Nephron (organoid): ENCODE measurements around the gene CPT1A.

Experiments
- H3K27ac Mint-ChIP-seq, 3 experiments: 2 replicates each; pipeline ENCODE4 v1.8.0; 2020; ENCODE audit warnings: mixed read lengths in 3 of 3, mild to moderate bottlenecking in 2 of 3, moderate library complexity in 1 of 3
- H3K27me3 Mint-ChIP-seq: 2 replicates; pipeline ENCODE4 v1.8.0; 2021; ENCODE audit warnings: low read depth, mild to moderate bottlenecking, moderate library complexity, mixed read lengths
- H3K36me3 Mint-ChIP-seq: 2 replicates; pipeline ENCODE4 v1.8.0; 2020; ENCODE audit warnings: low read depth, mixed read lengths
- H3K4me1 Mint-ChIP-seq: 2 replicates; pipeline ENCODE4 v1.8.0; 2020; ENCODE audit warnings: mixed read lengths
- H3K4me3 Mint-ChIP-seq, 3 experiments: 2 replicates each; pipeline ENCODE4 v1.8.0; 2020; ENCODE audit warnings: mild to moderate bottlenecking in 3 of 3, mixed read lengths in 3 of 3, moderate library complexity in 2 of 3
- H3K9me3 Mint-ChIP-seq: 2 replicates; pipeline ENCODE4 v1.8.0; 2020; ENCODE audit warnings: mixed read lengths
- CTCF ChIP-seq, 3 experiments: fragments of 200-600 bp; sonication (generic); IDR thresholded peaks; one replicate each; pipeline ENCODE4 v1.5.0; 2021; ENCODE audit warnings: antibody characterized with exemption in 3 of 3; ENCODE audit not compliant: unreplicated experiment in 3 of 3

CPT1A gene

GRCh38 chr11:68816251-68816776 is 25.4 kb downstream of the CPT1A start:
- Mint-ChIP-seq H3K9me3 (no peaks in the 10 kb centered on the region), H3K4me1 (peaks cover 11% of the 10 kb centered on the region), H3K27ac (peak overlapping the region in 2 of 3 experiments; percentile 60 to 74), H3K4me3 (no peak overlapping the region), H3K27me3 (no peaks in the 10 kb centered on the region), H3K36me3 (peaks cover 18% of the 10 kb centered on the region)
- TF ChIP-seq CTCF (IDR thresholded peaks at IDR 0.05; ENCODE audit: unreplicated experiment in 3 of 3), result no peak

GRCh38 chr11:68813773-68814172 is 27.9 kb downstream of the CPT1A start:
- Mint-ChIP-seq H3K27me3 (no peaks in the 10 kb centered on the region), H3K4me1 (peaks cover 5% of the 10 kb centered on the region), H3K4me3 (no peak overlapping the region), H3K27ac (no peak overlapping the region), H3K36me3 (peaks cover 21% of the 10 kb centered on the region), H3K9me3 (no peaks in the 10 kb centered on the region)
- no peak for TF ChIP-seq CTCF (IDR thresholded peaks at IDR 0.05; ENCODE audit: unreplicated experiment in 3 of 3)

- H3K4me1 Mint-ChIP-seq, result peaks cover 5% of the 10 kb centered on the region
- no peaks in the 10 kb centered on the region for H3K9me3 Mint-ChIP-seq
- TF ChIP-seq CTCF (IDR thresholded peaks at IDR 0.05; ENCODE audit: unreplicated experiment in 3 of 3), result no peak
- H3K27me3 Mint-ChIP-seq, result no peaks in the 10 kb centered on the region
- H3K4me3 Mint-ChIP-seq, result no peak overlapping the region
- H3K36me3 Mint-ChIP-seq, result peaks cover 24% of the 10 kb centered on the region
- no peak overlapping the region for H3K27ac Mint-ChIP-seq
These were observed 29.2 kb downstream of the CPT1A start for GRCh38 chr11:68812526-68812925.

- peaks cover 24% of the 10 kb centered on the region for H3K36me3 Mint-ChIP-seq
- H3K27ac Mint-ChIP-seq, result no peak overlapping the region
- H3K9me3 Mint-ChIP-seq, result no peaks in the 10 kb centered on the region
- no peaks in the 10 kb centered on the region for H3K4me1 Mint-ChIP-seq
- TF ChIP-seq CTCF (IDR thresholded peaks at IDR 0.05; ENCODE audit: unreplicated experiment in 3 of 3), result no peak
- H3K4me3 Mint-ChIP-seq, result no peak overlapping the region
- no peaks in the 10 kb centered on the region for H3K27me3 Mint-ChIP-seq
These were observed 31.6 kb downstream of the CPT1A start for GRCh38 chr11:68810164-68810563.

GRCh38 chr11:68809506-68809905 is 32.2 kb downstream of the CPT1A start:
- peaks cover 18% of the 10 kb centered on the region for H3K36me3 Mint-ChIP-seq
- no peak for TF ChIP-seq CTCF (IDR thresholded peaks at IDR 0.05; ENCODE audit: unreplicated experiment in 3 of 3)
- no peak overlapping the region for H3K4me3 Mint-ChIP-seq
- no peaks in the 10 kb centered on the region for H3K9me3 Mint-ChIP-seq
- H3K27me3 Mint-ChIP-seq, result no peaks in the 10 kb centered on the region
- no peak overlapping the region for H3K27ac Mint-ChIP-seq
- H3K4me1 Mint-ChIP-seq, result no peaks in the 10 kb centered on the region

- Mint-ChIP-seq H3K36me3 (peaks cover 18% of the 10 kb centered on the region), H3K27me3 (no peaks in the 10 kb centered on the region), H3K4me3 (no peak overlapping the region), H3K4me1 (no peaks in the 10 kb centered on the region), H3K27ac (no peak overlapping the region), H3K9me3 (no peaks in the 10 kb centered on the region)
- no peak for TF ChIP-seq CTCF (IDR thresholded peaks at IDR 0.05; ENCODE audit: unreplicated experiment in 3 of 3)
These were observed 32.9 kb downstream of the CPT1A start for GRCh38 chr11:68808787-68809186.
